Astrocyte (in vitro differentiated cells and primary cell): Measurements from ENCODE around the gene SFT2D1. TPM values are rescaled to one million over a fixed set of nuclear protein-coding genes. Genes with fewer than 3 reads are reported as not detected.

ENCODE experiments used
- DNase-seq: peaks from one replicate; pipeline ENCODE4 v3.0.0-alpha.2; 2010; ENCODE audit warnings: low read depth
- FAIRE-seq: peaks from 2 replicates; lab custom pipeline; 2011; peaks lifted over from hg19 to GRCh38; lab: Jason Lieb, UNC
- H2AFZ ChIP-seq: 2 replicates; pipeline ENCODE4 v1.6.0; 2012; ENCODE audit warnings: low read depth, low read length, inconsistent platforms
- H3K27ac ChIP-seq: 2 replicates; pipeline ENCODE4 v1.5.1; 2011; ENCODE audit warnings: low read depth, low read length, inconsistent platforms
- H3K27me3 ChIP-seq: 2 replicates; pipeline ENCODE4 v1.6.0; 2011; ENCODE audit warnings: low read length, inconsistent platforms; ENCODE audit not compliant: insufficient read depth
- H3K36me3 ChIP-seq: 2 replicates; pipeline ENCODE4 v1.5.1; 2011; ENCODE audit warnings: low read length, inconsistent platforms; ENCODE audit not compliant: insufficient read depth
- H3K4me1 ChIP-seq: 2 replicates; pipeline ENCODE4 v1.5.1; 2011; ENCODE audit warnings: low read length, inconsistent platforms; ENCODE audit not compliant: insufficient read depth
- H3K4me2 ChIP-seq: 2 replicates; pipeline ENCODE4 v1.6.0; 2012; ENCODE audit warnings: low read length, inconsistent platforms
- H3K4me3 ChIP-seq: 2 replicates; pipeline ENCODE4 v1.5.1; 2011; ENCODE audit warnings: low read depth, mild to moderate bottlenecking, low read length, inconsistent platforms; ENCODE audit not compliant: insufficient read depth
- H3K79me2 ChIP-seq: 2 replicates; pipeline ENCODE4 v1.6.0; 2012; ENCODE audit warnings: mild to moderate bottlenecking, low read length, inconsistent platforms; ENCODE audit not compliant: insufficient read depth
- H3K9ac ChIP-seq: 2 replicates; pipeline ENCODE4 v1.6.0; 2012; ENCODE audit warnings: mild to moderate bottlenecking, low read length, inconsistent platforms
- H3K9me3 ChIP-seq: 2 replicates; pipeline ENCODE4 v1.5.1; 2012; ENCODE audit warnings: low read depth, mild to moderate bottlenecking, low read length, inconsistent platforms; ENCODE audit not compliant: insufficient read depth
- H4K20me1 ChIP-seq: 2 replicates; pipeline ENCODE4 v1.6.0; 2012; ENCODE audit warnings: low read length, inconsistent platforms; ENCODE audit not compliant: insufficient read depth
- H3K27ac Mint-ChIP-seq: one replicate; pipeline ENCODE4 v1.8.0; 2021; ENCODE audit warnings: mild to moderate bottlenecking, mixed read lengths; ENCODE audit not compliant: unreplicated experiment
- H3K27me3 Mint-ChIP-seq: one replicate; pipeline ENCODE4 v1.8.0; 2021; ENCODE audit warnings: low read depth, mixed read lengths; ENCODE audit not compliant: unreplicated experiment
- H3K36me3 Mint-ChIP-seq: one replicate; pipeline ENCODE4 v1.8.0; 2021; ENCODE audit warnings: low read depth, mixed read lengths; ENCODE audit not compliant: unreplicated experiment
- H3K4me1 Mint-ChIP-seq: one replicate; pipeline ENCODE4 v1.8.0; 2021; ENCODE audit warnings: low read depth, mixed read lengths; ENCODE audit not compliant: unreplicated experiment
- H3K4me3 Mint-ChIP-seq: one replicate; pipeline ENCODE4 v1.8.0; 2021; ENCODE audit warnings: mild to moderate bottlenecking, moderate library complexity, mixed read lengths; ENCODE audit not compliant: unreplicated experiment
- H3K9me3 Mint-ChIP-seq: one replicate; pipeline ENCODE4 v1.8.0; 2021; ENCODE audit warnings: mild to moderate bottlenecking, mixed read lengths; ENCODE audit not compliant: unreplicated experiment
- CTCF ChIP-seq: IDR thresholded peaks from 2 replicates; pipeline ENCODE4 v1.5.1; 2011; ENCODE audit warnings: low read depth, mild to moderate bottlenecking, inconsistent platforms, low read length, moderate library complexity; ENCODE audit not compliant: insufficient read depth
- EZH2 ChIP-seq: IDR thresholded peaks from 2 replicates; pipeline ENCODE4 v1.6.1; 2012; ENCODE audit warnings: mild to moderate bottlenecking, low read length, inconsistent platforms; ENCODE audit not compliant: insufficient read depth
- total RNA-seq: library from RNA; stranded (reverse); gene quantifications from 2 replicates; pipeline ENCODE4 v1.2.1, GENCODE V29; 2021

SFT2D1 gene
- total RNA-seq, 1 donor from 2014 or later = 63.9 TPM

- Mint-ChIP-seq H3K36me3 (peaks cover 17% of the 10 kb centered on the region), H3K27me3 (no peaks in the 10 kb centered on the region), H3K4me3 (no peak overlapping the region), H3K9me3 (no peaks in the 10 kb centered on the region), H3K4me1 (peaks cover 14% of the 10 kb centered on the region), H3K27ac (no peak overlapping the region)
- no peaks in the 10 kb centered on the region for H3K79me2 ChIP-seq
- no peak overlapping the region for H3K9ac ChIP-seq
- DNase-seq (no peak), FAIRE-seq (no peak)
- peaks cover 7% of the 10 kb centered on the region for H3K36me3 ChIP-seq
- no peaks in the 10 kb centered on the region for H3K9me3 ChIP-seq
- H3K4me2 ChIP-seq = no peak overlapping the region
- no peak overlapping the region for H3K27ac ChIP-seq
- no peaks in the 10 kb centered on the region for H3K27me3 ChIP-seq
- H3K4me1 ChIP-seq = no peaks in the 10 kb centered on the region
- peaks cover 9% of the 10 kb centered on the region for H4K20me1 ChIP-seq
- TF ChIP-seq CTCF (no peak), EZH2 (no peak)
- H3K4me3 ChIP-seq = no peak overlapping the region
- H2AFZ ChIP-seq = no peak overlapping the region
These were observed 24.8 kb downstream of the SFT2D1 start for GRCh38 chr6:166317261-166318212.

DNA sequence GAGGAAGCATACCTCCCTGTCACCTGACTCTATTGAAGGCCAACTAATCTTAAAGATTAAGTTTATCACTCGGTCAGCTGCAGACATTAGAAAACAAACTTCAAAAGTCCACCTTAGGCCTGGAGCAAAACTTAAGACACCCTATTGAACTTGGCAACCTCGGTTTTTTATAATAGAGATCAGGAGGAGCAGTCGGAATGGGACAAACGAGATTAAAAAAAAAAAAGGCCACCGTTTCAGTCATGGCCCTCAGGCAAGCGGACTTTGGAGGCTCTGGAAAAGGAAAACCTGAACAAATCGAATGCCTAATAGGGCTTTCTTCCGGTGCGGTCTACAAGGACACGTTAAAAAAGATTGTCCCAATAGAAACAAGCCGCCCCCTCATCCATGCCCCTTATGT lies 26.9 kb downstream of the SFT2D1 start:
- Mint-ChIP-seq H3K9me3 (no peaks in the 10 kb centered on the region), H3K36me3 (peaks cover 12% of the 10 kb centered on the region), H3K27me3 (peaks cover 5% of the 10 kb centered on the region), H3K4me3 (no peak overlapping the region), H3K4me1 (peaks cover 14% of the 10 kb centered on the region), H3K27ac (no peak overlapping the region)
- no peak overlapping the region for H2AFZ ChIP-seq
- H3K4me3 ChIP-seq = no peak overlapping the region
- no peak overlapping the region for H3K4me2 ChIP-seq
- TF ChIP-seq CTCF (no peak), EZH2 (no peak)
- no peak for DNase-seq
- no peak overlapping the region for H3K9ac ChIP-seq
- peaks cover 4% of the 10 kb centered on the region for H3K36me3 ChIP-seq
- no peaks in the 10 kb centered on the region for H3K9me3 ChIP-seq
- FAIRE-seq = no peak
- H3K27ac ChIP-seq = no peak overlapping the region
- no peaks in the 10 kb centered on the region for H3K27me3 ChIP-seq
- H3K4me1 ChIP-seq = no peaks in the 10 kb centered on the region
- H3K79me2 ChIP-seq = no peaks in the 10 kb centered on the region
- H4K20me1 ChIP-seq = peaks cover 9% of the 10 kb centered on the region

DNA sequence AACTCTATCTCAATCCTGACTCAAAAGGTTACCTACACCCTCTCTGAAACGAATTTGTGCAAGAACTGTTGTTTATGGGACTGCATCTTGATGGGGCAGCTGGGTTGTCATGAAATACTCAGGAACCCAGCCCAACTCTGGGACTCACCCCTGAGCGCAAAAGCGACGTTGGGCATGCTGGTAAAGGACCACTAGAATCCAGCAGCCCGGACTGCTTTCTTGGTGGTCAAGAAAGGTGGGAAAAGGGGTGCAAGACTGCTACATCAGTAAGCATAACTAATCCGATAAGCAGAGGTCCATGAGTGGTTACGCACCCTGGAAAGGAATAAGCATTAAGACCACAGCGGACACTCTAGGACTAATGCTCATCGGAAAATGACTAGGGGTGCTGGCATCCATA lies 27.9 kb downstream of the SFT2D1 start:
- Histone ChIP-seq H3K4me1 (no peaks in the 10 kb centered on the region), H4K20me1 (peaks cover 9% of the 10 kb centered on the region), H3K4me3 (no peak overlapping the region), H3K27me3 (peaks cover 5% of the 10 kb centered on the region), H3K4me2 (no peak overlapping the region), H3K9ac (no peak overlapping the region), H3K27ac (no peak overlapping the region), H3K36me3 (no peaks in the 10 kb centered on the region), H3K9me3 (no peaks in the 10 kb centered on the region), H3K79me2 (no peaks in the 10 kb centered on the region), H2AFZ (no peak overlapping the region)
- FAIRE-seq = no peak
- Mint-ChIP-seq H3K27me3 (peaks cover 14% of the 10 kb centered on the region), H3K4me3 (no peak overlapping the region), H3K4me1 (peaks cover 13% of the 10 kb centered on the region), H3K9me3 (no peaks in the 10 kb centered on the region), H3K36me3 (peaks cover 11% of the 10 kb centered on the region), H3K27ac (no peak overlapping the region)
- TF ChIP-seq CTCF = no peak
- TF ChIP-seq EZH2 = no peak
- DNase-seq = no peak
